Activated CD4-positive, alpha-beta T cell treated with anti-CD3 and anti-CD28 coated beads for 24 hours (primary cell): ENCODE data around the gene SCN3A.

Source experiments
- DNase-seq, 2 donors: peaks; one replicate each; pipeline ENCODE4 v3.0.0-alpha.2; 2020; ENCODE audit warnings: low read depth in 2 of 2

SCN3A gene

DNA sequence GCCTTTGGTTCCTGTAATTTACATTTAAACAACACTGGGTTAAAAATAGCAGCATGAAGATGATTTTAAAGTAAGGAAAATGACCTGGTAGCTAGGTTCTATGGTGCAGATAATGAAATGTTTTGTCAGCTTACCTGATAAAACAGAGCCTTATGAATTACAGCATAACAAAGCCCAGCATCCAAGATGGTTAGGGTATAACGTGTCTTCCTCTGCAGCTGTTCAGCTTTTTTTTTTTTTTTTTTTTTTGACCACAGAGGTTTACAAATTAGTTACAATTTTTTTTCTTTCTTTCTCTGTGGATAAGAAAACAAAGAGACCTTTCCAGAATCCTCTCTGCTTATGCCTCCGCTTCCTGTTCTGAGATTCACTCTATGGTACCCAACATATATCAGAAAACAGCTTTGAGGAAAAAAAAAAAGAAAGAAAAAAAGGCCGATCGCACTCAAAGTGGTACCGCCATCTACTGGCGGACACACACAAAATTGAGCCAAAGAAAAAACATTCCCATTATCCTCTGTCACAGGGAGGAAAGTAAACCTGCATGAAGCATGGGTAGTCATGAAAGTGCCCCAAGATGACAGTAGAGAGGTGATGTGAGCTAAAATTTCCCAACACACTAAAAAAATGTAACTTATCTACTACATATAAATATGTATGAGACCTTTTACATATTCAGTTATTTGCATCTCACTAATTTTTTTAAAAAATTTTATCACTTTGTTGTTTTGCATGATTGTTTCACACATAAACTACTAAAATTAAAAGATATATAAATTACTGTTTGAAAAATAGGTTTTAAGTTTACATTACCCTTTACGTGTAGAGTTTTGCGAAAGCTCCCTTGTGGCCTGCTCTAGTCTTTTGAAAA, at the start of gene SCN3A:
TSS of gene SCN3A (minus strand) at position 362 of the 871 bp plus-strand sequence. CDS start 27,656 bp downstream, outside the sequence.
- no peak for DNase-seq

DNA sequence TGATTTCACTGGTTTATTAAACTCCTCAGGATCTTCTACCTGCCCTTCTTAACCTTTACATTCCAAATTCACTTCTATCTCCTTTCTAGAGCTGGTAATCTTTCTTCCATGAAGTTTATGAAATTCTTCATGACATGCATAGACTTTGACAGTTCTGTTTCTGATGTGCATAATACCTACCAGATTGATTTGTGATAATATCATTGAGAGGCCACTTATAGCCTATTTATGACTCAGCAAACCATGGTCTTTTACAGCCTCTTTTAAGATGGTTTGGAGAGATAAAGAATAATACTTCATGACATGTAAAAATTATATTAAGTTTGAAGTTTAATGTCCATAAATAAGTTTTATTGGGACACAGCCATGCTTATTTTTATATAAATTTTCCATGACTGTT, 49.3 kb upstream of the SCN3A start:
- DNase-seq, result no peak

DNA sequence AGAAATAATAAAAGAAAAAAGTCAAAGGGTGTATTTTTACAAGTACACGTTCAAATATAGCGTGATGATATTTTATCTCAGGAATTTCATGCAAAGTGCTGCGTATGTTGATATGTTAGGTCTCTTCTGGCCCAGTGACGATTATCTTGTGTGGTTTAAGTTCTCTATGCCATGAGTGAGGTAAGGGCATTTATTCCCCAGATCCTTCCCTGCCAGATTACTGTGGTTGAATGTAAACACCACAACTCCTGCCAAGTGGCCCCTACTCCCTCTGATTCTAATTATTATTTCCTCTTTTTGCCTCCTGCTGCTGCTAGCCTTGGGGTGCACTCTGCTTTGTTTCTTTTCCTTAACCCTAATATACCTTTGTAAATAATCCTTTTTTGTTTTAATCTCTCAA, 47.5 kb upstream of the SCN3A start:
- no peak for DNase-seq

DNA sequence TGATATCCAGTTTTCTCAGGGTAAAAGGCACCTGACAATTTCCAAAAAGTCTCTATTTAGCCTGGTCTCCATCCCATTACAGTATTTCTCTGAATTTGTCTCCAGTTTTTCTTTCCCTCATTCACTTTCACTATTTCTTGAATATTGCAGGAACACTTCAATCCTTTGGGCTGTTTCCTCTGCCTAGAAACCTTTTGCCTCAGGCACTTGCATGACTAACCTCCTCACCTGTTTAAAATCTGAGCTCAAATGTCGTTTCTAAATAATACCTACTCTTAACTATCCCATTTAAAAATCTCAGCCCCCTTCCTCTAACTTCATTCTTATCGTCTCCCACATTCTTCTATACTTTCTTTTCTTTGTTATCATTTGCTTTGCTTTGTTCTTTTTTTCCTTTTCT, 44.4 kb upstream of the SCN3A start:
- no peak for DNase-seq

DNA sequence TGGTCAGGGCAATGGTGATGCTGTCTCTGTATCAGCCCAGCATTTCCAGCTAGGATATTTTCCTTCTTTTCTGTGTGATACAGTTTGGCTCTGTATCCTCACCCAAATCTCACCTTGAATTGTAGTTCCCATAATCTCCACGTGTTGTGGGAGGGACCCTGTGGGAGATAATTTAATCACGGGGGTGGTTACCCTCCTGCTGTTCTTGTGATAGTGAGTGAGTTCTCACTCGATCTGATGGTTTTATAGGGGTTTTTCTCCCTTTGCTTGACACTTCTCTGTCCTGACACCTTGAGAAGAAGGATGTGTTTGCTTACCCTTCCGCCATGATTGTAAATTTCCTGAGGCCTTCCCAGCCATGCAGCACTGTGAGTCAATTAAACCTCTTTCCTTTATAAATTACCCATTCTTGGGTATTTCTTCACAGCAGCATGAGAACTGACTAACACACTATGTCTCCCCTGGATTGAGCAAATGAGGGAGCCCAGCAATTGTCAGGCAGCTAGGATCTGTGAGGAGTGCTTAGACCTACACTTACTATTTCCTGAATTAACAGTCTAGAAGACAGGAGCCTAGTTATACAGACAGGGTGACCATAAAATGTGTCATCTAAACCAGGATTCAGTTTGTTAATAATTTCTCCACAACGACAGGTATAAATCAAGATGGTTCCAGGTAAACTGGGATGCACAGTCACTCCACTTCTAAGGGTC, 41.4 kb upstream of the SCN3A start:
- no peak for DNase-seq

DNA sequence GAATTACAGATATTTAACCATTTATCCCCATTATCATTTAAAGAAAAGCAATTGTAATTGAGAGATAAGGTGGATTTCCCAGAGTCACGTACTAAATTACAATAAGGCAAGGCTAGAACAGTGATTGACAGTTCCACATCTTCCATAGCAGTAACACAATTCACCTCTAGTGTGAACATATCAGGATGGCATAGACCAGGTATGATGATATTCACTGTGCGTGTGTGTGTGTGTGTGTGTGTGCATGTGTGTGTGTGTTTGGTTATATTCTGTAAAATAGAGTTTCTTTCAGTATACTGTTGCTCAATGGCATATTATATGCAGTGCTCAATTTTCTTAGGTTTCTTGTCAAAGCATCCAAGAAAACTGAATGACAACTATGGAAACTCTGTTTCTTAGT, 37.1 kb upstream of the SCN3A start:
- no peak for DNase-seq

DNA sequence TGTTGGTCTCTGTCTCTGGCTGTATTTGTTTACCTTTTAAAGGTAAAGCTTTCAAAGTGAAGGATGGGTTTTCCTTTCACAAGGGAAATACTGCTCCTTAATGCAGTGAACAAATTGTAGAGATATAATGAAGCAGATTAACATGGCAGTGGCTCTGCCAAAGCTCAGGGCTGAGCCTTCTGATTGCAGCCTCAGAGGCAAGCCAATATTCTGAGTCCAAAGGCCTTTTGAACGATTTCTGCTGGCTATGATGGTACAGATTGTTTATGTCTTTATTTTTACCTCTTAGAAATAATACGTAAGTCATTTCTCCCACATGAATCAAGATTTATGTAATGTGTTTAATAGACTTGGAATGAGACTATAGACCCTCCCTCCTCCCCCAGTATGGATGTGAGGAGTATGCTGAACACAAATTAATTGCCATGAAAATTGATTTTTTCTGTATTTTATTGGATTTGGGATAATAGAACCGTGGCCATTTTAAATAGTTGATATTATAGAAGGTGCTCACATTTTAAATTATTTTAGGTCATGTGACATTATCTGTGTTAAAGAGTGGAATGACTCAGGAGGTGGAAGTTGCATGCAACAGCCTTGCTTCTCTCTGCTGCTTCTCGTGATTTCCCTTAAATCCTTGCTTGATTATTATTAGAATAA, 36.1 kb upstream of the SCN3A start:
- DNase-seq, result no peak

DNA sequence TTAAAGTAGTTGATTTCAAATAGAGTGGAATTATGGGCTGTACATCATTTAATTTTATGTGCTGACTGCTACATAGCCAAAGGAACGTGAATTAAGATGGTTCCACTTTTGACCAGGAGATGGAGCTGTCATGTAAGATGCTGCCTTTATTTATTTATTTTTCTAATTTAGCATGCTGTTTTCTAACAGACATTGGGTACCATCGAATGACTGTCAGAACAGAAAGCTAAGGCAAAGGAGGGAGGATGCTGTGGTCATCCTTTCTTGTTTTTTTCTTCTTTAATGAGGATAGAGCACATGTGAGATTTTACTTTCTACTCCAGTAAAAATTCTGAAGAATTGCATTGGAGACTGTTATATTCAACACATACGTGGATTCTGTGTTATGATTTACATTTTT, 35.4 kb upstream of the SCN3A start, which contains the start of gene SCN2A:
TSS of gene SCN2A (plus strand) at position 185 of the 400 bp plus-strand sequence. CDS start 56,410 bp downstream, outside the sequence.
- DNase-seq, result no peak

DNA sequence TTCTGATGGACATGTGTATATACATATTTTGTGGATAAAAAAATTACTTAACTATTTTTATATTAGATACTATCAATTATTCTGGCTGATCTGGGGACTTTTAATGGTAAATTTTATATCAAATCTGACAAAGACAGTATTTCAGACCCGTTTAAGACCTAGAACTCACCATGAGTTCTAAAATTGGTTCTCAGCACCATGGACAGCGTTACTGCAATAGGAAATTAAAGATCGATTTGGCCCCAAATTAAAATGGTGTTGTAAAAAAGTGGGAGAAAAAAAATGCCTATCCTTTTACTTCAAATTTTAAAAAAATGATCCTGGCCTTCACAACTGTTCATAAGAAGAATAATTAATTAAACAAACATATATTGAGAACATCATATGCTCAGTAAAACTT, 34.4 kb upstream of the SCN3A start:
- DNase-seq, result no peak

DNA sequence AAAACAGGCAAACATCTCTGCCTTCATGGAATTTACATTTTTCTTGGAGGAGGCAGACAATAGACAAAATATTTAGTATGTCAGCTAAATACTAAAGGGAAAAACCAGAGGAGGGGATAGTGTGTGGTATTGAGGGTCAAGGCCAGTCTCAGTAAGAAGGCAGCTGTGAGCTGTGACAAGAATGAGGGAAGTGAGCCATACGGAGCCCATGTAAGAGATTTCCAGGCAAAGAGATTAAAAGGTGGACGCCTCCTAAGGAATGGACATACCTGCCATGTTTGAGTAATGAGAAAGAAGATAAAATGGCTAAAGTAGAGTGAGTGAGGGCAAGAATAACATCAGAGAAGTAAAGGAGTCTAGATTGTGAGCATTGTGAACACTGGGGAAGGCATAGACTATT, 33.2 kb upstream of the SCN3A start:
- no peak for DNase-seq

DNA sequence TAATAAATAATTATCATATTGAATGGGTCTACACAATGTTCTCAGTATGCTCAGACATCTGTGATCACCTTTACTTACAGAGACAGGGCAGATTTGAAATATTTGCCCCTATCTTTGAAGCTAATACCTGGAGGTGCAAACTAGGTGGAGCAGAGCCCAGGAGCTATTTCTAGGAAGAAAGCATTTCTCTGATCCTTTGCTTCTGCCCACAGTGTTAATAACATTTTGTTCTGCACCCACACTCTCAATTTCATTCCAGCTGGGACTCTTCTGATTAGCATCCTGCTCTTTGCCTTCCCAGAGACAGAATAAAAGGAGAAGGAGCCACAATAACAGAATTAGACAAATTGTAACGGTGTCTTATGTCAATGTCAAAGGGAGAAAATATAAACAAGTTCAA, 23.7 kb upstream of the SCN3A start:
- DNase-seq, result no peak

DNA sequence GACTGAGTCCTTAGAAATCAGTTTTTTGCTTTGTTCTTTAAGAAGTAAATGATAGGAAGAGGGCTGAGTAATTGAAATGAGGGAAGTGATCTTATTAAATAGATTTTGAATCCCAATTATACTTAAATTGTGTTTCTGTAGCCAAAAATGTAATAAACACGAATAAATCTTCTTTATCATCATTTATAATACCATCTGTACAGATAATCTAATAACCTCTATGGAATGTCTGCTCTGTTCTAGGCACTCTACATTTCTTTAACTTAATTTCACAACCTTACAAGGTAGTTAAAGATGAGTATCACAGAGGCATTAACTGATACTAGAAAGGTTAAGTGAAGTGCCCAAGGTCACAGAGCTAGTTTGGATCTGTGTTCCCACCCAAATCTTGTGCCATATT, 21.1 kb upstream of the SCN3A start:
- no peak for DNase-seq

DNA sequence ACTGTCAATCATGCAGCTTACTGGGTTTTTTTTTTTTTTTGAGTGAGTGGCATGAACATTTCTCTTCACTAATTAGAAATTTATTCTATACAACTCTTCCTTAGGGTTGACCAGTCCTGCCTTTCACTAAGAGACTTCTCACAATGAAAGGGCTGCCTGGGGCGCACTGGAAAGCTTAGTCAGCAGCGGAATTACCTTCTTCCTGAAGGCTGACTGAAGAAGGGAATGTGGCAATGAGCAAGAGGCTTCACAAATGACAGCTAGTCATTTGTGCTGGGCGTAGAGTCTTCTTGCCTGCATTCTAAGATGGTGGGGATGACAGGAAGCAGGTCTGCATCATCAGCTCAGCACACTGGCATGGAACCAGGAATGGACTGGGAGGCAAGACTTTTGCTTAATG, 15.6 kb upstream of the SCN3A start:
- no peak for DNase-seq

DNA sequence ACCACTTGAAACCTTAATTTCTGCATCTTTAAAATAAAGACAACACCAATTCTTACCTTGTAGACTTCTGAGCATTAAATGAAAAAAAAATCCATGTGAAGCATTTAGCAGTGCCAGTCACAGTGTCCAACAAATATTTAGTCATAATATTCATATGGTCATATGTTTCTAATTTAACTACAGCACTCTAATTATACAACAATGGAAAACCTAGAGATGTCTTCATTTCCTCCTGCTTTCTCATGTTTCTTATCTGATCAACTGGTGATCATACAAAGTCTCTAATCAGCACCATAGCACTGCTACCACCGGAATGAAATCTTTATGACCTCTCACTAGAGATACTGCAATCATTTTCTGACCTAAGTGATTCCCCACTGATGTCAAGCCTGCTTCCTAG, 10.2 kb upstream of the SCN3A start:
- no peak for DNase-seq

DNA sequence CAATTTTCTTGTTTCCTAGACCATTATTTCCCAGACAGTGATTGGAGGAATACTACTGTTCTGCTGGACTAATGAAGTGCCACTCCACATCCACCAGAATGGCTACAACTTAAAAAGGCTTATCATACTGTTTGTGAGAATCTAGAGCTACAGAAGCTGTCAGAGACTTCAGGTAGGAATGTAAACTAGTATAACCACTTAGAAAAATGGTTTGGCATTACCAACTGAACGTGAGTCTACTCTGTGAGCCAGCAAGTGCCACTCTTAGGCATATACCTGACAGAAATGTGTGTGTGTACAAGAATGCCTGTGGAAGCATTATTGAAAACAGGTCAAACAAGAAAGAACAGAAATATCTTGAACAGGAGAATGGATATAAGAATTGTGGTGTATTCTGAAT, 4.2 kb upstream of the SCN3A start:
- DNase-seq, result no peak

DNA sequence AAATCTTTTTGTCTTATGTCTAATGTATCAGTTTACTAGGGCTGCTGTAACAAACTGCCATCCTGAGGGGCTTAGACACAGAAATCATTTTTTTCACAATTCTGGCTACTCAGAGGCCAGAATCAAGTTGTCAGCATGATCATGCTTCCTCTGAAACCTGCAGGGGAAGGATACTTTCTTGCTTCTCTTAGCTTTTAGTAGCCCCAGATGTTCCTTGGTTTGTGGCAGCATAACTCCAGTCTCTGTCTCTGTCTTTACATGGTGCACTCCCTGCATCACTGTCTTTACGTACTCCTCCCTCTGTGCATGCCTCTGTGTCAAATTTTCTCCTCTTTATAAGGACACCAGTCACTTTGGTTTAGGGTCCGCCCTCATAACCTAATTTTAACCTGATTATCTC, 2.0 kb upstream of the SCN3A start:
- DNase-seq, result no peak

DNA sequence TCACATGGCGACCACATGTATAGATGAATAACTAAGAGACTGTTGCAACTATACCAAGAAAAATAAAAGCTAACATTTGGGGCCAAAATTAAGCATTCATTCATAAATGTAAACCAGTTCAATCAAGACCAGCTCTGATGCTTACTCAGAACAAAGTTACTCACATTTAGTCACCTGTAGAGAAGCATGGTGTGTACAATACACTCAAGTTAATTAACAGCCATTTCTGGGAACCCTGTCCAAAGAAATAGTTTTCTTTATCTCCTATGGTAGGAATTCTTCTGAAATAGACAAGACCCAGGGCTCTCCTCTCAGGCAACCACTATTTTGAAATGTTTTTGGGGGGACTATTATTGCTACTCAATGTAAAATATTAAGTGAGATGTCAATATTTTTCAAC, 1.6 kb downstream of the SCN3A start:
- DNase-seq, result no peak

DNA sequence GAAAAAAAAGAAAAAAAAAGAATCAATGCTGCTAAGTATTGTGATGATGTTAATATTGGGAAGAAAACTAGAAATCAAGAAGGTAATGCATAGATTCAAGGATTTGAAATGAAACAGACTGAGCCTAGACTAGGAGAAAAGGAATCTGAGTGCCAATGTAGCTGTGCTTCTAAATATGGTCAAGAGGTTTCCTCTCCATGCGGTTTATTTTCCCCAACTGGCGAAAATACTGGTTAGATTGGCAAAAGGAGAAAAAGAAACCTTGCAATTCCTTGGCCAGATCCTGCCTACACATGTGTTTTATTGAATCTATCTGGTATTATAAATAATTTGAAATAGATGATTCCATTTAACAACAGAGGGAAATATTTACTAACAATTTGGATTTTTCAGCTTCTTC, 5.7 kb downstream of the SCN3A start:
- DNase-seq, result no peak

DNA sequence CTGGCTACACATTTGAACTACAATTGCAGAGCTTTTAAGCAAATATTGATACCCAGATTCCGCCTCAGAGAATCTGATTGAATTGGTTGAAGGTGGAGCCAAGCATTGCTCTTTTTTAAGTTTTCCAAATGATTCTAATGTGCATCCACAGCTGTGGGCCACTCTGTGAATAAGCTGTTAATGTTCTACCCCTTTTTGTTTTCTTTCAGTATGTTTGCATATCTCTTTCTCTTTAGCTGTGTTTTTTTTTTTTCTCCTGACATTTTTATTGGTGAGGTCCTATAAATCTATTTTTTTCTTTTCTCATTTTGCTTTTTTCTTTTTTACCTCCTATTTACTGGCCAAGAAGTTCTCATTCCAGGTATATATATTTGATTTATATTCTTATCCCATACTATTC, 6.5 kb downstream of the SCN3A start:
- no peak for DNase-seq

DNA sequence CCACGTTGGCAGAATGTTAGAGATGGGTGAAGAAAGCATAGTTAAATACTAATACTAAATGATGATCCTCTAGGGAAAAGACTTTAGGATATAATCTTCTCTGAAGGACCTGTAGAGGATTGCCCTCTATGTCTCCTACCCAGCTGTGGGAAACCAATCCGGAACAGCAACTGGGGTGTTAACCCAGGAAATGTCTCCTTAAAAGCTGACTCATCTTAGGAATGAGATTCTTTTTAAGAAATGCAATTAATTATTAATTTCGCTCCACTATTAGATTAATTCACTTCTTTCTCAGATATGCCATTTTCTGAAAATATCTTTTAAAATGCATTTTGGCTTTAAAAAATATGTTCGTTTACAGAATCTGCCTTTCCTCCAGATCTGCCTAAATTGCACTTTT, 7.4 kb downstream of the SCN3A start:
- DNase-seq, result no peak

DNA sequence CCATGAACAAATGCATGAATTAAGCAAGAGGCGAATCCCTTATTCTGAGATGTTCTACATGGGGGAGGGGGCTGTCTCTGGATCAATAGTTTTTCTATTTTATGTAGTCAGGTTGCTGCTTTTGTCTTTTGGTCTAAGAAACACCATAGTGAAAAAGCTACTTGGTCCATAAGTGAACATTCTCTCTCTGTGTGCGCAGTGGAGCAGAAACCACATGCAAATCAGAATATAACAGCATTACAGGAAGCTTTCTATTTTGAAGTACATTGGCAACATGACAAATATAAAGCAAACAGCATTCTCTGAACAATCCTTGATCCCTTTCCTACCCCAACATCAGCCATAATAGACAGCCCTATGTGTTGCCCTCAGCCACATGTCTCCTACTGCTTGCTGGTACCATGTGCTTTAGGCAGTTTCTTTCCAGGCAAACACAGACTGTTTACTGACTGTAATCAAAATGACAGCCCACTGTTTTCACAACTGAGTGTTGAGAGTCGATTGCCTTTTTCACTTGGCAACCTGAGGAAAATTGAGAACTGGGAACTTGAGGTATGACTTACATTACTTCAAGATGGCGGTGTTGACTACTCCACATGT, 10.6 kb downstream of the SCN3A start:
- no peak for DNase-seq

DNA sequence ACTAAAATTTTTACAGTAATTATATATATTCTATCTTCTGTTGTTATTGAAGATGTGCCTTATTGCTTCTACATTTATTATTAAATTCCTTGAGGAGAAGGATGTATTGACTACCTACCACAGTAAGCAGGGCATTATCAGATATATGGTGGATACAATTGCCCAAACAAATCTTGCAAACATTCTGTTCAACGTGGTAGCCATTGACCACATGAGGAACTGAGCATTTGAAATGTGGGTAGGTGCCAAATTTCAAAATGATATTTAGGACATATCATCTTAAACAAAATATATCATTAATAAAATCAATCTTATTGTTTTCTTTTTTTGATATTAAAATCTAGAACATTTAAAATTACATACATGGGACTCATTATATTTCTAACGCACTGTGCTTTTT, 11.1 kb downstream of the SCN3A start:
- no peak for DNase-seq
